ENCODE data around the gene RALGPS1.
A peak's percentile ranks its signal among the peaks of the same experiment; 100 is the strongest.

Gene RALGPS1

DNA sequence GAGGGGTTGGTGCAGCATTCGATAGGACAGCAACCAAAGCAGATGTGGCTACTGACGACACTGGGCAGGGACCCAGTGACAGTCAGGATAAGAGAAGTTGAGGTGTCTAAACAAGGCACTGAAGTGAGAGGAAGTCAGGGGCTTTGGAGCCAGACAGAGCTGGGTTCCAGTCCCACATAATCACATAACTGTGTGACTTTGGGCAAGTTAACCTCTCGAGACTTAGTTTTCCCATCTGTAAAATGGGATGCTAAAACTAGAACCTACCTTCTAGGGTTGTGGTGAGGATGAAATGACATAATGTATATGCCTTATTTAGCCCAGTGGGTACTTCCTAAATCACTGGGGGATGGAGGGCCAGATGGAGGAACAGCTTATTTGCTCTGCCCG, 204.7 kb downstream of the RALGPS1 start:
- TF ChIP-seq, protein P1, sequence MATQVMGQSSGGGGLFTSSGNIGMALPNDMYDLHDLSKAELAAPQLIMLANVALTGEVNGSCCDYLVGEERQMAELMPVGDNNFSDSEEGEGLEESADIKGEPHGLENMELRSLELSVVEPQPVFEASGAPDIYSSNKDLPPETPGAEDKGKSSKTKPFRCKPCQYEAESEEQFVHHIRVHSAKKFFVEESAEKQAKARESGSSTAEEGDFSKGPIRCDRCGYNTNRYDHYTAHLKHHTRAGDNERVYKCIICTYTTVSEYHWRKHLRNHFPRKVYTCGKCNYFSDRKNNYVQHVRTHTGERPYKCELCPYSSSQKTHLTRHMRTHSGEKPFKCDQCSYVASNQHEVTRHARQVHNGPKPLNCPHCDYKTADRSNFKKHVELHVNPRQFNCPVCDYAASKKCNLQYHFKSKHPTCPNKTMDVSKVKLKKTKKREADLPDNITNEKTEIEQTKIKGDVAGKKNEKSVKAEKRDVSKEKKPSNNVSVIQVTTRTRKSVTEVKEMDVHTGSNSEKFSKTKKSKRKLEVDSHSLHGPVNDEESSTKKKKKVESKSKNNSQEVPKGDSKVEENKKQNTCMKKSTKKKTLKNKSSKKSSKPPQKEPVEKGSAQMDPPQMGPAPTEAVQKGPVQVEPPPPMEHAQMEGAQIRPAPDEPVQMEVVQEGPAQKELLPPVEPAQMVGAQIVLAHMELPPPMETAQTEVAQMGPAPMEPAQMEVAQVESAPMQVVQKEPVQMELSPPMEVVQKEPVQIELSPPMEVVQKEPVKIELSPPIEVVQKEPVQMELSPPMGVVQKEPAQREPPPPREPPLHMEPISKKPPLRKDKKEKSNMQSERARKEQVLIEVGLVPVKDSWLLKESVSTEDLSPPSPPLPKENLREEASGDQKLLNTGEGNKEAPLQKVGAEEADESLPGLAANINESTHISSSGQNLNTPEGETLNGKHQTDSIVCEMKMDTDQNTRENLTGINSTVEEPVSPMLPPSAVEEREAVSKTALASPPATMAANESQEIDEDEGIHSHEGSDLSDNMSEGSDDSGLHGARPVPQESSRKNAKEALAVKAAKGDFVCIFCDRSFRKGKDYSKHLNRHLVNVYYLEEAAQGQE (IDR thresholded peaks at IDR 0.05; ENCODE audit: insufficient replicate concordance, low read depth) = no peak
- TF ChIP-seq SPI1 (IDR thresholded peaks at IDR 0.05; ENCODE audit: borderline replicate concordance, low read depth) = no peak
- TF ChIP-seq, protein P2, sequence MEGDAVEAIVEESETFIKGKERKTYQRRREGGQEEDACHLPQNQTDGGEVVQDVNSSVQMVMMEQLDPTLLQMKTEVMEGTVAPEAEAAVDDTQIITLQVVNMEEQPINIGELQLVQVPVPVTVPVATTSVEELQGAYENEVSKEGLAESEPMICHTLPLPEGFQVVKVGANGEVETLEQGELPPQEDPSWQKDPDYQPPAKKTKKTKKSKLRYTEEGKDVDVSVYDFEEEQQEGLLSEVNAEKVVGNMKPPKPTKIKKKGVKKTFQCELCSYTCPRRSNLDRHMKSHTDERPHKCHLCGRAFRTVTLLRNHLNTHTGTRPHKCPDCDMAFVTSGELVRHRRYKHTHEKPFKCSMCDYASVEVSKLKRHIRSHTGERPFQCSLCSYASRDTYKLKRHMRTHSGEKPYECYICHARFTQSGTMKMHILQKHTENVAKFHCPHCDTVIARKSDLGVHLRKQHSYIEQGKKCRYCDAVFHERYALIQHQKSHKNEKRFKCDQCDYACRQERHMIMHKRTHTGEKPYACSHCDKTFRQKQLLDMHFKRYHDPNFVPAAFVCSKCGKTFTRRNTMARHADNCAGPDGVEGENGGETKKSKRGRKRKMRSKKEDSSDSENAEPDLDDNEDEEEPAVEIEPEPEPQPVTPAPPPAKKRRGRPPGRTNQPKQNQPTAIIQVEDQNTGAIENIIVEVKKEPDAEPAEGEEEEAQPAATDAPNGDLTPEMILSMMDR (IDR thresholded peaks at IDR 0.05; ENCODE audit: insufficient read depth, low read length) = no peak
- no peak for TF ChIP-seq POLR2AphosphoS5 (IDR thresholded peaks at IDR 0.05; ENCODE audit: low read depth)
- no peak for TF ChIP-seq GABPA (IDR thresholded peaks at IDR 0.05; ENCODE audit: low read depth)
- H3K27ac ChIP-seq (replicated peaks) = no peak overlapping the region
- DNase-seq (ENCODE audit: low read depth in 1 of 2, low spot score in 1 of 2) = no peak
- H3K27me3 ChIP-seq (ENCODE audit: insufficient read depth, poor library complexity, severe bottlenecking) = peaks cover 16% of the 10 kb centered on the region
- no peak overlapping the region for H3K4me3 ChIP-seq (replicated peaks; ENCODE audit: insufficient read depth, low read length)

DNA sequence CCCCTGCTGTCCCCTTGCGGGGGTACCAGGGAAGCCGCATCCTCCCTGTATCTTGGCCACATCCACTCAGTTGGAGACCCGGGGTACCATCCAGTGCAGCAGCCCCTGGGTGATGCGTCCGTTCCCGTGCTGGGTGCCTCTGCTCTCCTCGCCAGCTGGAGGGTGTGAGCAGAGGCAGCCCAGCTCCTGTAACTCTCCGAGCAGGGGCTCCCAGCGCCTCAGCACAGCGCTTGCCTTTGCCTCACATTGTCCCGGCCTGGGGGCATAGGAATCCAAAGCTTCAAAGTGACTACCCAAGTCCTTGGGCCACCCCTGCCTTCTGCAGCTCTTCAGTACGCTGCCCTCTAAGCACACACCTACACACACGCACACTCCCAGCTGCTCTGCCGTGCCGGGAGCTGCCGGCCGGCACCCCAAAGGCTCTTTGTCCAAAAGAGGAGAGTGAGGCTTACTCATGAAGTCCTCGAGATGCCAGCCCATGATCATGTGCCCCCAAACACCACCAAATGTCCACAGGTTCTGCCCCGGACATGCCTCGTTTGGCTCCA, 207.1 kb downstream of the RALGPS1 start:
- DNase-seq (ENCODE audit: low read depth in 1 of 2, low spot score in 1 of 2) = no peak
- TF ChIP-seq, protein P2 (IDR thresholded peaks at IDR 0.05; ENCODE audit: insufficient read depth, low read length) = no peak
- TF ChIP-seq, protein P1 (IDR thresholded peaks at IDR 0.05; ENCODE audit: insufficient replicate concordance, low read depth) = no peak
- TF ChIP-seq SPI1 (IDR thresholded peaks at IDR 0.05; ENCODE audit: borderline replicate concordance, low read depth) (no peak), POLR2AphosphoS5 (IDR thresholded peaks at IDR 0.05; ENCODE audit: low read depth) (no peak), GABPA (IDR thresholded peaks at IDR 0.05; ENCODE audit: low read depth) (no peak)
- no peak overlapping the region for H3K4me3 ChIP-seq (replicated peaks; ENCODE audit: insufficient read depth, low read length)

DNA sequence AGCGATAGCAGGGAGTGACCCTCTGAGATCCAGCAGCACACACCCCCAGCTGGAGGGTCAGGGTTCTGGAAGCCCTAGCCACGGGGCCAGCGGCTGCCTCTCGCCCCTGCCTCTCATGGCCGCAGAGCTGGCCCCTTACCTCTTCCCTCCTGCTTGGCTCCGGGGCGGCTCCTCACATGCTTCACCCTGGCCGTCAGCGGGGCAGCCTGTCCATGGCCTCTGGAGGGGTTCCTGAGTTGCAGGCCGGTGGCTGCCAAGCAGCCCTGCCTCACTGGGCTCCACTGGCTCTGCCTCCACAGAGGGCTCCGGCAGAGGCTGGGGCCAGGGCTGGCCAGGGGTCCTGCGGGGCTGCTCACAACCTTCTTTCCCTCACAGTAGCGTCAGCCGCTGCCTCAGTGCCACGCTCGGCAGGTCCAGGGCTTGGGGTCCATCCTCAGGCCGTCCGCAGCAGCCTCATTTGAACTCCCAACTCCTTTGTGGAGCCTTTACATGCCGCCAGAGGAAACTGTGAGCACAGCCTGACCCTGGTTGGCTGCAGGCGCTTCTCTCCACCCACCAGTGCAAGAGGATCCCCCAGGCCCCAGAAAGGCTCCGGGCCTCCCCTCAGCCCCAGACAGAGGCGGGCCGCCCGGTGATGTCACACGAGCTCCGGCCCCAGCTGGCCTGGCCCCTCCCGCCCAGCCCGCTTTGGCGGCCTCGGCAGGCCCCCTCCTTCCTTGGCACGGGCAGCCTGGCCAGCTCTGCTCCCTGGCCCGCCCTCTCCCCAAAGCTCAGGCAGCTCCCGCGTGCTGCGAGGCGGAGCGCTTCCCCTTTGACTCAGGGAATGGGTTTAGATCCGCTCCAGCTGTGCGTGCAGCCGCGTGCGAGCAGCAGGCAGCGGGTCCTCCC, 207.8 kb downstream of the RALGPS1 start, which contains the start of gene ANGPTL2:
ANGPTL2 (minus strand) TSS at position 460 of the 888 bp plus-strand sequence. CDS start 13,904 bp downstream, outside the sequence.
- TF ChIP-seq SPI1 (IDR thresholded peaks at IDR 0.05; ENCODE audit: borderline replicate concordance, low read depth) (peak; percentile 66; the same call in 1 of the 2 replicates), GABPA (IDR thresholded peaks at IDR 0.05; ENCODE audit: low read depth) (no peak)
- no peak within 1 kb of the TSS for H3K27ac ChIP-seq (replicated peaks)
- peaks cover 22% of the 10 kb centered on the region for H3K27me3 ChIP-seq (ENCODE audit: insufficient read depth, poor library complexity, severe bottlenecking)
- no peak within 1 kb of the TSS for H3K4me3 ChIP-seq (replicated peaks; ENCODE audit: insufficient read depth, low read length)
- peak; percentile 62 to 72 for DNase-seq (ENCODE audit: low read depth in 1 of 2, low spot score in 1 of 2)

More for the DNA sequence above, 207.1 kb downstream of the RALGPS1 start:
- Histone ChIP-seq H3K27me3 (ENCODE audit: insufficient read depth, poor library complexity, severe bottlenecking) (peaks cover 22% of the 10 kb centered on the region), H3K27ac (replicated peaks) (no peak overlapping the region)
